Heart left ventricle (tissue), 16 donors: Measurements from ENCODE around the gene RNF150. TPM values are rescaled to one million over a fixed set of nuclear protein-coding genes. Genes with fewer than 3 reads are reported as not detected.

Experiments used
- ATAC-seq, 4 donors: fragments of 200-7000 bp; cut with Tn5 transposase; one replicate each; pipeline ENCODE4 v1.9.1; 2020 to 2022; ENCODE audit warnings: moderate library complexity in 4 of 4, mild to moderate bottlenecking in 3 of 4, moderate number of reproducible peaks in 1 of 4
- DNase-seq, 5 donors: peaks; one replicate each; pipeline ENCODE4 v3.0.0-alpha.2; 2020
- H3K27ac ChIP-seq, 12 donors: fragments of 200-600 bp; sonication (generic) in 4 of 12; one replicate each; pipeline versions ENCODE4 v1.5.0 to v1.8.0; 2016 to 2022; ENCODE audit warnings: mild to moderate bottlenecking in 2 of 12
- H3K27me3 ChIP-seq, 9 donors: fragments of 200-600 bp; sonication (generic) in 2 of 9; one replicate each; pipeline versions ENCODE4 v1.5.1 to v1.8.0; 2016 to 2022; ENCODE audit warnings: mild to moderate bottlenecking in 3 of 9
- H3K36me3 ChIP-seq, 9 donors: fragments of 200-600 bp; sonication (generic) in 2 of 9; one replicate each; pipeline versions ENCODE4 v1.5.0 to v1.8.0; 2018 to 2022; ENCODE audit warnings: mild to moderate bottlenecking in 2 of 9
- H3K4me1 ChIP-seq, 12 donors: fragments of 200-600 bp; sonication (generic) in 4 of 12; one replicate each; pipeline versions ENCODE4 v1.5.0 to v1.8.0; 2016 to 2022; ENCODE audit warnings: mild to moderate bottlenecking in 3 of 12
- H3K4me3 ChIP-seq, 12 donors: fragments of 200-600 bp; sonication (generic) in 4 of 12; one replicate each; pipeline versions ENCODE4 v1.5.0 to v1.8.0; 2017 to 2022; ENCODE audit warnings: mild to moderate bottlenecking in 9 of 12, moderate library complexity in 4 of 12
- H3K9me3 ChIP-seq, 12 donors: fragments of 200-600 bp; sonication (generic) in 4 of 12; one replicate each; pipeline versions ENCODE4 v1.5.0 to v1.8.0; 2016 to 2022; ENCODE audit warnings: mild to moderate bottlenecking in 1 of 12
- CTCF ChIP-seq, 12 donors: fragments of 200-600 bp; sonication (generic) in 4 of 12; IDR thresholded peaks; one replicate each; pipeline versions ENCODE4 v1.5.0 to v1.8.0; 2018 to 2022; ENCODE audit warnings: antibody characterized with exemption in 12 of 12, mild to moderate bottlenecking in 5 of 12
- POLR2A ChIP-seq, 2 donors: fragments of 450-650 bp; IDR thresholded peaks; one replicate each; pipeline ENCODE4 v1.6.1; 2017; ENCODE audit warnings: antibody characterized with exemption in 2 of 2, mild to moderate bottlenecking in 2 of 2, moderate library complexity in 2 of 2
- WGBS, 4 donors: extraction: QIAGEN DNeasy Blood & Tissue Kit in 2 of 4; methylation state at CpG; one replicate each; pipeline versions ENCODE4 v1.1.5 to v1.1.7; 2013 to 2018; 5-methylcytosine and 5-hydroxymethylcytosine counted together
- intact Hi-C, 10 donors: fragments of 100-400 bp; cut with DNase I; formaldehyde crosslinking; loops; one replicate each; pipeline versions ENCODE4 v1.11.1 to v1.14.2; 2022
- polyA plus RNA-seq, 2 donors: library from polyadenylated mRNA; stranded (reverse); fragments of 200-250 nt; gene quantifications; one replicate each; pipeline ENCODE4 v1.2.3, GENCODE V29; 2013
- total RNA-seq, 9 donors: library from RNA; depleted of rRNA in 2 of 9; stranded (reverse); fragments of >200 nt in 2 of 9; fragmentation: NEBNext Ultra II Directional in 3 of 9; extraction: Animal tissue kit (Norgen Biotek cat#: 25700) in 3 of 9; gene quantifications; one replicate each; pipeline versions ENCODE4 v1.1.0 to v1.2.4, GENCODE V29; 2016 to 2023
- donor health status: ischemic (EF 13 %, LVEDD 7.1; RV severe dilation, severe dysfunction).
- donor health status: healthy with polysubstance abuse.
- donor health status: DM: no; HTN: yes; CAD: no.
- donor health status: DM: no; HTN: no; CAD: no.
- donor health status: ischemic (EF 25% LVEDD 6.9; RV normal size, moderate dysfunction).
- donor health status: ischemic (EF 25% LVEDD 5.7; RV mildly dilated, moderate dysfunction).
- donor health status: healthy.
- donor health status: DM: yes; HTN: yes; CAD: no.
- donor health status: ischemic (EF 35%, LVEDD 5.7; RV mildly dilated, moderate dysfunction).
- donor health status: nonischemic (EF 11% LVEDD 7.7; RV severe dilation, severe dysfunction).
- donor health status: DM: yes; HTN: yes; CAD: no.
- donor health status: PGD.
- donor health status: ischemic (EF 29% LVEDD 5.4; RV normal size, mild dysfunction).
- donor health status: nonischemic (EF 23%, LVEDD 6.1; RV moderate dilation, normal function).

The RNF150 gene
- total and polyA plus RNA-seq, 11 donors: 11.9 to 146 (median 72.5) TPM

GRCh38 chr4:141126769-141127168 is 6.5 kb downstream of the RNF150 start:
- H3K27me3 ChIP-seq: peaks cover 0 to 9% (median 0%) of the 10 kb centered on the region in 9 donors
- no peak overlapping the region for H3K4me3 ChIP-seq
- ATAC-seq: no peak
- no peaks in the 10 kb centered on the region for H3K9me3 ChIP-seq
- H3K27ac ChIP-seq: peak overlapping the region in 1 of 12 donors; percentile 95
- no peak for DNase-seq
- intact Hi-C loops: no loop called here
- peaks cover 0 to 33% (median 6%) of the 10 kb centered on the region in 12 donors for H3K4me1 ChIP-seq
- TF ChIP-seq CTCF (IDR thresholded peaks at IDR 0.05) (no peak), POLR2A (IDR thresholded peaks at IDR 0.05) (no peak)
- WGBS, 4 donors: 67 to 71% (median 68%) methylated on average over 4 of the region's 4 CpGs
- H3K36me3 ChIP-seq: peaks cover 0 to 4% (median 0%) of the 10 kb centered on the region in 9 donors

GRCh38 chr4:141124224-141124623 is 9.0 kb downstream of the RNF150 start:
- peaks cover 0 to 4% (median 0%) of the 10 kb centered on the region in 9 donors for H3K36me3 ChIP-seq
- WGBS, 4 donors: 85 to 93% (median 89%) methylated on average over 1 of the region's 1 CpG

GRCh38 chr4:141121768-141122454 is 11.4 kb downstream of the RNF150 start:
- intact Hi-C loops: no loop called here
- H3K36me3 ChIP-seq: peaks cover 0 to 4% (median 0%) of the 10 kb centered on the region in 9 donors
- no peak for TF ChIP-seq CTCF (IDR thresholded peaks at IDR 0.05)
- TF ChIP-seq POLR2A (IDR thresholded peaks at IDR 0.05): no peak

More at GRCh38 chr4:141124224-141124623, 9.0 kb downstream of the RNF150 start:
- DNase-seq (no peak), ATAC-seq (no peak)
- Histone ChIP-seq H3K9me3 (no peaks in the 10 kb centered on the region), H3K4me3 (no peak overlapping the region), H3K27ac (no peak overlapping the region), H3K4me1 (peaks cover 0 to 54% (median 6%) of the 10 kb centered on the region in 12 donors), H3K27me3 (no peaks in the 10 kb centered on the region)
- intact Hi-C loops: no loop called here
- TF ChIP-seq CTCF (IDR thresholded peaks at IDR 0.05): no peak
- TF ChIP-seq POLR2A (IDR thresholded peaks at IDR 0.05): no peak

GRCh38 chr4:141121101-141121500 is 12.2 kb downstream of the RNF150 start:
- Histone ChIP-seq H3K27ac (no peak overlapping the region), H3K4me3 (no peak overlapping the region), H3K9me3 (peaks cover 0 to 11% (median 0%) of the 10 kb centered on the region in 12 donors), H3K27me3 (no peaks in the 10 kb centered on the region), H3K4me1 (peaks cover 0 to 39% (median 3%) of the 10 kb centered on the region in 12 donors), H3K36me3 (peaks cover 0 to 4% (median 0%) of the 10 kb centered on the region in 9 donors)
- no peak for DNase-seq
- WGBS, 4 donors: 84 to 96% (median 91%) methylated on average over 1 of the region's 1 CpG
- intact Hi-C loops: no loop called here
- peak in 2 of 4 donors; percentile 34 to 38 for ATAC-seq
- no peak for TF ChIP-seq POLR2A (IDR thresholded peaks at IDR 0.05)
- TF ChIP-seq CTCF (IDR thresholded peaks at IDR 0.05): no peak

More at GRCh38 chr4:141121768-141122454, 11.4 kb downstream of the RNF150 start:
- 56 to 66% (median 61%) methylated on average over 9 of the region's 9 CpGs for WGBS, 4 donors
- Histone ChIP-seq H3K4me1 (peaks cover 0 to 44% (median 5%) of the 10 kb centered on the region in 12 donors), H3K27me3 (no peaks in the 10 kb centered on the region), H3K4me3 (no peak overlapping the region), H3K27ac (no peak overlapping the region), H3K9me3 (peaks cover 0 to 6% (median 0%) of the 10 kb centered on the region in 12 donors)
- ATAC-seq (no peak), DNase-seq (no peak)
